Ectodermal cell (in vitro differentiated cells): ENCODE measurements around the gene PLB1. TPM values are rescaled to one million over a fixed set of nuclear protein-coding genes. Genes with fewer than 3 reads are reported as not detected.

ENCODE experiments used
- H3K27ac ChIP-seq: 2 replicates; pipeline ENCODE4 v1.7.0; 2013; ENCODE audit warnings: mild to moderate bottlenecking, low read depth, low read length; ENCODE audit not compliant: insufficient read depth, poor library complexity, severe bottlenecking
- H3K27me3 ChIP-seq: 2 replicates; pipeline ENCODE4 v1.7.0; 2013; ENCODE audit warnings: mild to moderate bottlenecking, low read length; ENCODE audit not compliant: insufficient read depth, control insufficient read depth, poor library complexity, severe bottlenecking
- H3K36me3 ChIP-seq: one replicate; pipeline ENCODE4 v1.7.0; 2013; ENCODE audit warnings: low read length; ENCODE audit not compliant: control insufficient read depth, insufficient read depth
- H3K4me1 ChIP-seq: one replicate; pipeline ENCODE4 v1.7.0; 2013; ENCODE audit warnings: low read length; ENCODE audit not compliant: control insufficient read depth, insufficient read depth
- H3K4me3 ChIP-seq: 2 replicates; pipeline ENCODE4 v1.7.0; 2013; ENCODE audit warnings: low read depth, low read length, control low read depth; ENCODE audit not compliant: insufficient read depth
- H3K9me3 ChIP-seq: 2 replicates; pipeline ENCODE4 v1.7.0; 2013; ENCODE audit warnings: mild to moderate bottlenecking, low read length, moderate library complexity; ENCODE audit not compliant: control insufficient read depth
- WGBS, 2 experiments: methylation state at CpG; one replicate each; pipeline ENCODE4 v1.1.7; 2013; ENCODE audit warnings: missing lambda C conversion rate in 2 of 2; 5-methylcytosine and 5-hydroxymethylcytosine counted together
- polyA plus RNA-seq, 4 experiments: library from polyadenylated mRNA; stranded (reverse); fragments of 50-300 nt; gene quantifications; one replicate each; pipeline ENCODE4 v1.2.3, GENCODE V29; 2013

PLB1 gene, protein sequence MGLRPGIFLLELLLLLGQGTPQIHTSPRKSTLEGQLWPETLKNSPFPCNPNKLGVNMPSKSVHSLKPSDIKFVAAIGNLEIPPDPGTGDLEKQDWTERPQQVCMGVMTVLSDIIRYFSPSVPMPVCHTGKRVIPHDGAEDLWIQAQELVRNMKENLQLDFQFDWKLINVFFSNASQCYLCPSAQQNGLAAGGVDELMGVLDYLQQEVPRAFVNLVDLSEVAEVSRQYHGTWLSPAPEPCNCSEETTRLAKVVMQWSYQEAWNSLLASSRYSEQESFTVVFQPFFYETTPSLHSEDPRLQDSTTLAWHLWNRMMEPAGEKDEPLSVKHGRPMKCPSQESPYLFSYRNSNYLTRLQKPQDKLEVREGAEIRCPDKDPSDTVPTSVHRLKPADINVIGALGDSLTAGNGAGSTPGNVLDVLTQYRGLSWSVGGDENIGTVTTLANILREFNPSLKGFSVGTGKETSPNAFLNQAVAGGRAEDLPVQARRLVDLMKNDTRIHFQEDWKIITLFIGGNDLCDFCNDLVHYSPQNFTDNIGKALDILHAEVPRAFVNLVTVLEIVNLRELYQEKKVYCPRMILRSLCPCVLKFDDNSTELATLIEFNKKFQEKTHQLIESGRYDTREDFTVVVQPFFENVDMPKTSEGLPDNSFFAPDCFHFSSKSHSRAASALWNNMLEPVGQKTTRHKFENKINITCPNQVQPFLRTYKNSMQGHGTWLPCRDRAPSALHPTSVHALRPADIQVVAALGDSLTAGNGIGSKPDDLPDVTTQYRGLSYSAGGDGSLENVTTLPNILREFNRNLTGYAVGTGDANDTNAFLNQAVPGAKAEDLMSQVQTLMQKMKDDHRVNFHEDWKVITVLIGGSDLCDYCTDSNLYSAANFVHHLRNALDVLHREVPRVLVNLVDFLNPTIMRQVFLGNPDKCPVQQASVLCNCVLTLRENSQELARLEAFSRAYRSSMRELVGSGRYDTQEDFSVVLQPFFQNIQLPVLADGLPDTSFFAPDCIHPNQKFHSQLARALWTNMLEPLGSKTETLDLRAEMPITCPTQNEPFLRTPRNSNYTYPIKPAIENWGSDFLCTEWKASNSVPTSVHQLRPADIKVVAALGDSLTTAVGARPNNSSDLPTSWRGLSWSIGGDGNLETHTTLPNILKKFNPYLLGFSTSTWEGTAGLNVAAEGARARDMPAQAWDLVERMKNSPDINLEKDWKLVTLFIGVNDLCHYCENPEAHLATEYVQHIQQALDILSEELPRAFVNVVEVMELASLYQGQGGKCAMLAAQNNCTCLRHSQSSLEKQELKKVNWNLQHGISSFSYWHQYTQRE (N-terminal part only)
- 0.61 TPM for polyA plus RNA-seq (2013, experiment 1 of 4)
- polyA plus RNA-seq (2013, experiment 2 of 4), result 0.52 TPM
- 0.37 TPM for polyA plus RNA-seq (2013, experiment 3 of 4)
- polyA plus RNA-seq (2013, experiment 4 of 4), result 0.53 TPM

DNA sequence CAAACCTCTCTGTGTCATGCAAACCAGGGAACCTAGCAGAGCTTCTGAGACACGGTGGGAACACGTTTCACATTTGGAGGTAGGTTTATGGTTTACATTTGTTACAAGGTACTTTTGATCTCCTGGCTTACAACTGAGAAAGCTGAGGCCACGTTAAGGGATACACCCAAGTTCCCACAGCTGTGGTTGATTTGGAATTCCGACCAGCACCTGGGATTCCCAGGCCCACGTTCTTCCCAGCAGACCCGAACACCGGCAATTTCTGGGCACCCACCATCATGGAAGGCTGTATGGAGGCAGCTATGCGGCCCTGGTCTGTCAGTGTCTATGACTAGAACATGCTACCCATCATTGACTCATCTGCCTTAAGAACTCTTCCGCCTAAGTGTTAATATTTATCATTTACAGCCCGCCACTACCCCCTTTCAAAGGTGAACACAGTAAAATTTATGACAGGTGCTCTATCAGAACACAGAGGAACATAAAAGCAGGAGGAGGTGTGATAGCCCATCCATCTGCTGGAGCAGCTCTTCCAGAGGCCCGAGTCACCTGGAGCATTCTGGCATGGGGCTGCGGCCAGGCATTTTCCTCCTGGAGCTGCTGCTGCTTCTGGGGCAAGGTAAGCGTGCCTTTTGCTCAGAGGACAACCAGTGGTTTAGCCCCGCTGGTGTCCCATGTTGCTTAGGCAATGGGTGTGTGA lies at the start of gene PLB1:
Gene PLB1, plus strand, starts transcription at position 510 of the 700 bp plus-strand sequence. Its CDS starts 55 bp downstream, at position 565.
- H3K9me3 ChIP-seq, result no peaks in the 10 kb centered on the region
- no peaks in the 10 kb centered on the region for H3K27me3 ChIP-seq
- H3K27ac ChIP-seq, result no peak within 1 kb of the TSS
- 90 to 92% methylated on average over 14 of the region's 14 CpGs for WGBS, 2 experiments
- no peaks in the 10 kb centered on the region for H3K36me3 ChIP-seq
- H3K4me3 ChIP-seq, result no peak within 1 kb of the TSS
- no peaks in the 10 kb centered on the region for H3K4me1 ChIP-seq

DNA sequence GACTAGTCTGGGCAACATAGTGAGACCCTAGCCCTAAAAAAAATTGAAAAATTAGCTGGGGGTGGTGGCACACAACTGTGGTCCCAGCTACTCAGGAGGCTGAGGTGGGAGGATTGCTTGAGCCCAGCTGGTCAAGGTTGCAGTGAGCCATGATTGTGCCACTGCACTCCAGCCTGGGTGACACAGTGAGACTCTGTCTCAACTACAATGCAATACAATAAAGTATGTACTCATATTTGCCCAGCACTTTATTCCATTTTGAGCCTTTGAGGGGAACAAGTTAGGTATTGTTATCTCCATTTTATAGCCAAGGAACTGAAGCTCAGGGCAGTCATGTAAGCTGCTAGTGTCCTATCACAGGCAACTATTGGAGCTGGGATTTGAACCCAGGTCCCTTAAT lies 49.3 kb upstream of the PLB1 start:
- Histone ChIP-seq H3K9me3 (no peaks in the 10 kb centered on the region), H3K4me3 (no peak overlapping the region), H3K4me1 (no peaks in the 10 kb centered on the region), H3K36me3 (no peaks in the 10 kb centered on the region), H3K27me3 (no peaks in the 10 kb centered on the region), H3K27ac (no peak overlapping the region)

DNA sequence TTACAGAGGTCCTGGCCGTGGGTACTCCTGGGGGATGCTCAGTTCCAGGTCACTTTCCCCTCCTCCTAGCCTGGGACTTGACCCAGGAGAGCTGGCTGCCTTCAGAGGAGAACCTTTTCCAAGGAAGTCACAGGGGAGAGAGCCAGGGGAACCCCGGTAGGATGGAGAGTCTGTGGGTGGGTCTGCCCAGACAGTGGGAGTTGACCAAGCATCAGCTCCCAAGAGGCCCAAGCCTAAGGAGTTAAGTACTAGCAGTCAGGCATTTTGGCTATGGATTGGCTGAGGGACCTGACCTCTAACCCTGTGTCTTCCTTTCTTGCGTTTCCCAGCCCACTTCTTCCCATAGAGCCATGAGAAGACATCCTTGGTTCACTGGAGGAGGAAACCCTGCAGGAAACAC lies 48.8 kb upstream of the PLB1 start:
- Histone ChIP-seq H3K4me1 (no peaks in the 10 kb centered on the region), H3K27ac (no peak overlapping the region), H3K9me3 (no peaks in the 10 kb centered on the region), H3K4me3 (no peak overlapping the region), H3K27me3 (no peaks in the 10 kb centered on the region), H3K36me3 (no peaks in the 10 kb centered on the region)
- WGBS, 2 experiments, result 85 to 87% methylated on average over 3 of the region's 3 CpGs

DNA sequence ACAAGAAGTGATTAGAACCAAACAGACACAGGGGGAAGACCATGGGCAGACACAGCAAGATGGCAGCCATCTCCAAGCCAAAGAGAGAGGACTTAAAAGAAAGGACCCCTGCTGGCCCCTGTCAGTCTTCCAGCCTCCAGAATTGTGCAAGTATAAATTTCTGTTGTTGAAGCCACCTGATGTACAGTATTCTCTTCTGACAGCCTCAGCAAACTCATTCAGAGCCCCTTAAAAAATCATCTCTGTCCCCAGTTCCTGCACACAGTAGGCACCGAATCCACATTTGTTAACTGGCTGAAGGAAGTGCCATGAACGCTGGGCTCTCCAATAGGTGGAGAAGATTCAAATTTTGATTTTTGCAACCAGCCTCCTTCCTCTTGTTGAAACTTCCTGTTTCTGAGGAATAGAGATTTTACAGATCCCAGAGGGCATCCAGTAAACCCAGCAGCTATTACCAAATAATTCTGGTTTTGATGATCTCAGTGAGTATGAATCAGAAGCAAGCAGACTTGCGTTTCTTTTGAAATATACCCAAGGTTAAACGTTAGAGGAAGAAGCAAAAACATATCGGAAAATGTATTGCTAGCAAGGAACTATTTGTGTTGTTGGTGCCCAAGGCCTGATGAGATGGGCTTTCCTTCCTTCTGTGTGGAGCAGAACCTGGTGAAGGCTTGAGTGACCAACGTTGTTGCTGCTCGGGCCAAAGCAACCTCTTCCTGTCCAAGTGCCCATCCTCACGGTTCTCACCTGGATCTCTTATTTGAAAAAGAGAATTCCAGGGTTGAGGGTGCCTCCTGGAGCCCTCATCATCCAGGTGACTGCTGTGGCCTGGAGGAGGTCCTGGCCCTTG lies 47.7 kb upstream of the PLB1 start:
- 93 to 95% methylated on average over 8 of the region's 8 CpGs for WGBS, 2 experiments

DNA sequence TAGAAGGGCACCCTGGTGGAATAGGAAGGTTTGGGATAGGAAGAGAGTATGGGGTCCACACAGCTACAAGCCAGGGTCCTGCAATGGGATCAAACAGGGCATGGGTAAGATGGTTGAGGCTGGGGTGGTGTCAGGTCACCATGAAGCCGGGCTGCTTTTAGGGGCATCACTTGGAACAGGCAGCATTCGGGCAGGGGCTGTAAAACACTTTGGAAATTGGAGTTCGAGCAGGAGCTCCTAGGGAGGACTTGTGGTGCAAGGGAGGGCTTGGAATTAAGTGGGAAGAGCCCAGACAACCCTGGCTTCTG lies 47.1 kb upstream of the PLB1 start:
- H3K9me3 ChIP-seq, result no peaks in the 10 kb centered on the region
- H3K4me3 ChIP-seq, result no peak overlapping the region
- no peak overlapping the region for H3K27ac ChIP-seq
- no peaks in the 10 kb centered on the region for H3K4me1 ChIP-seq
- H3K36me3 ChIP-seq, result no peaks in the 10 kb centered on the region
- WGBS, 2 experiments, result 89 to 94% methylated on average over 3 of the region's 3 CpGs
- no peaks in the 10 kb centered on the region for H3K27me3 ChIP-seq

More for the DNA sequence above, 47.7 kb upstream of the PLB1 start:
- no peak overlapping the region for H3K27ac ChIP-seq
- H3K36me3 ChIP-seq, result no peaks in the 10 kb centered on the region
- no peaks in the 10 kb centered on the region for H3K27me3 ChIP-seq
- no peaks in the 10 kb centered on the region for H3K4me1 ChIP-seq
- H3K4me3 ChIP-seq, result no peak overlapping the region
- no peaks in the 10 kb centered on the region for H3K9me3 ChIP-seq

DNA sequence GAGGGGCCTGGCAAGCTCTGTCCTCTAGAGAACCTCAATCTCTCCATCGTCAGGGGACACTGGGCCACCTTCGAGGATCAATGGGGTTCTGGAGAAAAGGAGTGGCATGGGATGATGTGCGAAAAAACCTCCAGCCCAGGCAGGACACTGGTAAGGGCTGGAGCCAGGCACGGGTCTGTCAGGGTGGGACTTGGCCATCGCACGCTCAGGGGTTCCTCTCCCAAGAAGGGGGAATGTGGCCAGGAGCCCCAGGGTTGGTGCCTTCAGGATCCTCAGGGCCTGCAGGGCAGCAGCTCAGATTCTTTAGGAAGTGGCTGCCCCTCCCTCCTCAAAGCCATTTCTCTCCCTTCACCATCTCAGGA lies 46.8 kb upstream of the PLB1 start:
- Histone ChIP-seq H3K9me3 (no peaks in the 10 kb centered on the region), H3K27me3 (no peaks in the 10 kb centered on the region), H3K36me3 (no peaks in the 10 kb centered on the region), H3K27ac (no peak overlapping the region), H3K4me3 (no peak overlapping the region), H3K4me1 (no peaks in the 10 kb centered on the region)
- WGBS, 2 experiments, result 95 to 98% methylated on average over 6 of the region's 6 CpGs

DNA sequence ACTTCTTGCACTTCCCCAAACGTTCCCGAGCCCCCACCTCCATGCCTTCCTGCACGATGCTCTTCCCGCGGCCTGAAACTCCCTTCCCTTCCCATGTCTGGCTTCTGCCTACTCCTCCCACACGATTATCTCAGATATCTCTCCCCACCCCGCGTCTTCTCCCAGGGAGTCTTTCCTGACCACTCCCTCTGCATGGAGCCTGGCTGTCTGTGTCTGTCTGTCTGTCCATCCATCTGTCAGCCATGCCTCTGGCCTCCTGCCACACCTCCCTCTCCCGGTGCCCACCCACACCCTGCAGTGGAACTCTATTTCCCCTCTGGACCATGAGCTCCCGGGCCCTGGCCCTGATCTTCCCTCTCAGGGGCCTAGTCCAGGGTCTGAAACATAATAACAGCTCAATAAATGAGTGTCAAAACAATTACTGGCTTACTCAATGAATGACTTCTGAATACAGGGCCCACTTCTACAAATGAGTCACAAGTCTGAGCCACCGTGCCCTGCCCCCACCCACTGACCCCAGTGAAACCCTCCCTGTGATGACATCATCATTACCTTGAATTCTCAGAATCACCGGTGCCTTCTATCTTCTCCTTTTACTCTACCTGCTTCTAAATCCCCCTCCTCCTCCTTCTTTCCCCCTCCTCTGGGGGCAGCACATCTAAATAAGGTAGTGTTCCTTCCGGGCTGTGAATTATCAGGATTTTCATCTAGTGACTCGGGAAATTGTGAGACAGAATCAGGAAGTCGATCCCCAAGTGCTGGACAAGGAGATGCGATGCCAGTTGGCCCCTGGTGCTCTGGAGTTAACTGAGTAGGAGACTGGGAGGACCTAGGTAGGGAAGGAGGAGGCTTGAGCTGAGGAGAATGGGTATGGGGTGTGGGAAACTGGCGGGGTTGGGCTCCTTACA lies 46.1 kb upstream of the PLB1 start:
- WGBS, 2 experiments, result 84 to 89% methylated on average over 17 of the region's 17 CpGs
- no peaks in the 10 kb centered on the region for H3K36me3 ChIP-seq
- no peak overlapping the region for H3K27ac ChIP-seq
- H3K4me1 ChIP-seq, result no peaks in the 10 kb centered on the region
- H3K4me3 ChIP-seq, result no peak overlapping the region
- H3K27me3 ChIP-seq, result no peaks in the 10 kb centered on the region
- H3K9me3 ChIP-seq, result no peaks in the 10 kb centered on the region

DNA sequence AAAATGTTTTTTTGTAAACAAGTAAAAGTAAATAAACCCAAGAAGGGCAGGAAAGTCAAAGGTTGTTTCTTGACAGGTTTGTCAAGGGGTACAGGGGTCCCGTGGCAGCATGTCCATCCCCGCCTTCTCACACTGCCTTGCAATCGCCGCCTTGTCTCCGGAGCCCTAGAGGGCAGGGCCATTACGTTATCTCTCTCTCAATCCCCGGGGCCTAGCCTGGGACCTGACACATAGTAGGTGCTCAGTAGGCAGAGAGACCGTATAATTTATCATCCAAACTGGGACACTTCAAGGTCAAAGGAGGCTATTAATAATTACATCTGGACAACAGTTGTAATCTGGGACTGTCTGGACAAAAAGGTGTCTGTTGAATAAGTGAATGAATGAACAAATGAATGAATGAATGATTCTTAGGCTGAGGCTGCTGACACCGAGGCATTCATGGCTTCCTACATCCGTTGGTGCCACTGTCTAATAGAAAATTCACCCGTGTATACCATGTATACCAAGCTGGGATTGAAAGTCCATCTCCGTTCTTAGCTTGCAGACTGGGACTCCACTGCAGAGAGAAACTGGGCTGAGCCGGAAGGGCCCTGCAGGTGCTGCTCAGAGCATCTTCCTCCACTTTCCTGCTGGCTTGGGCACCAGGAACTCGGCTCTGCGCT lies 44.8 kb upstream of the PLB1 start:
- Histone ChIP-seq H3K27ac (no peak overlapping the region), H3K4me1 (no peaks in the 10 kb centered on the region), H3K9me3 (no peaks in the 10 kb centered on the region), H3K36me3 (no peaks in the 10 kb centered on the region), H3K4me3 (no peak overlapping the region), H3K27me3 (no peaks in the 10 kb centered on the region)
- 93 to 95% methylated on average over 15 of the region's 15 CpGs for WGBS, 2 experiments
